Astrocyte of the hippocampus (primary cell): ENCODE results near the gene EIF4E2.

ENCODE experiments used
- DNase-seq: peaks from one replicate; pipeline ENCODE4 v3.0.0; 2011; ENCODE audit warnings: low read depth, low spot score

EIF4E2 gene

DNA sequence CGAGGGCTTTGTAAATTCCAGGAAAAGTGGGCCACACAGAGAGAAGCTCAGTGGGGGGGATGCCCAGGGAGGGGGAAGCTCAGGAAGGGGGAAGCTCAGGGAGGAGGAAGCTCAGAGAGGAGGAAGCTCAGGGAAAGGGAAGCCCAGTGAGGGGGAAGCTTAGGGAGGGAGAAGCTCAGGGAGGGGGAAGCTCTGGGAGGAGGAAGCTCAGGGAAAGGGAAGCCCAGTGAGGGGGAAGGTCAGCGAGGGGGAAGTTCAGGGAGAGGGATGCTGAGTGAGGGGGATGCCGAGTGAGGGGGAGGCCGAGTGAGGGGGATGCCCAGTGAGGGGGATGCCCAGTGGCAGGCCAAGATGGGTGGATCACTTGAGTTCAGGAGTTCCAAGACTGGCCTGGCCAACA is 11.8 kb upstream of the EIF4E2 start:
- no peak for DNase-seq

DNA sequence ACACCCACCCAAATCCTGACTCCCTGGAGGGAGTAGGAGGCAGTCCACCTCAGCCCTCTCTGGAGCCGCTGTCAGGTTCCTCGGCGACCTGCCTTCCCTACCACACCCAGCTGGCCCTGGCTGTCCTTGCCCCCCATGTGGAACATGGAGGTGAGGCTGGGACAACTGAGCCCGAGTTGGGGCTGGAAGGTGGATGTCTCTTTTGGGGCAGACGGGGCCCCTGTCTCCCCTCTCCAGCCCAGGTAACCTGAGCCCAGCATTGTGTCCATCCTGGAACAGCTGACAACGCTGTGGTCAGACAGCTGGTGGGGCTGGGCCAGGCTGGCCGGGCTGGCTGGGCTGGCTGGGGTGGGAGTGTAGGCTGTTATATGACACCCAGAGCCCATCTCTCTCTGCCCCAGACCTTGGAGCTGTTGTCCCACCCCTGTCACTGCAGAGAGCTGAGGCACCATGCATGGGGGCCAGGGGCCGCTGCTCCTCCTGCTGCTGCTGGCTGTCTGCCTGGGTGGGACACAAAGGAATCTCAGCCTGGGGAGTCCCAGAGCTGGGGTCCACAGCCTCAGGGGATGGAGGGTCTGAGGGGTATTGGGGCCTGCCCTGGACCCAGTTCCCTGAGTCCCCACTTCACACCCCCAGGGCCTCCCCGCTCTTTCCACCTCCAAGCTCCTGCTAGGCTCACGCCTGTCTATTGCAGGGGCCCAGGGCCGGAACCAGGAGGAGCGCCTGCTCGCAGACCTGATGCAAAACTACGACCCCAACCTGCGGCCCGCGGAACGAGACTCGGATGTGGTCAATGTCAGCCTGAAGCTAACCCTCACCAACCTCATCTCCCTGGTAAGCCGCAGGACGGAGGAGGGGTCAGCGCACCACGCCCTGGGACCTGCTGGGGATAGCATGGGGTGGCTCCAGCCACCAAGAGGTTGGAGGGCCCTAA is 10.9 kb upstream of the EIF4E2 start, which contains the start of gene CHRNG:
Gene CHRNG, plus strand, starts transcription at position 395 of the 934 bp plus-strand sequence. Its CDS starts 56 bp downstream, at position 451.
- DNase-seq = no peak

GRCh38 chr2:232540441-232541041 is 9.9 kb upstream of the EIF4E2 start:
- DNase-seq = no peak

DNA sequence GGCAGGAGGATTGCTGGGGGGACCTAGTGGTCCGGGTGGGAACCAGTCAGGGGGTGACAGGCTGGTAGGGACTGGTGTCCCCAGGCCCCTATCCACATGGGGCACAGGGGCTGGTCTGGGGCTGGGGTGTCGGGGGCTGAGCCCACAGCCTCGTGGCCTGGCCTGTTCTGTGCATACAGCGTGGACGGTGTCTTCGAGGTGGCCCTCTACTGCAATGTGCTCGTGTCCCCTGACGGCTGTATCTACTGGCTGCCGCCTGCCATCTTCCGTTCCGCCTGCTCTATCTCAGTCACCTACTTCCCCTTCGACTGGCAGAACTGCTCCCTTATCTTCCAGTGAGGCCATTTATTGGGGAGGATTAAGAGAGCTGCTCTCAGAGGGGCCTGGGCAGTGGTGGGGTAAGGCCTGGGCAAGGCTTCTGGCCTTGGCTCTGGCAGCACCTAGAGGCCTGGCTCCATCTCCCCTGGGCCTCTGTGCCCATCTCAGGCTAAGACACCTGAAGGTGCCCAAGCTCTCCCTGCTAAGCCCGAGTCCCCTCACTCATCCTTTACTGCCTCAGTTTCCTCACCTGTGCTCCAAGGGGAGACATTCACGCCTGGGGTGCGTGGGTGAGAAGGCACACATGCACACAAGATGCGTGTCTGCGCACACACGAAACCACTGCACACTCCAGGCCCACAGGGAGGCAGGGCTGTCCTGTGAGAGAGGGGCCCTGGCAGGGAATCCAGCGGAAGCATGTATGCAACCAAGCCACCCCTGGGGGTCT is 9.1 kb upstream of the EIF4E2 start:
- DNase-seq = no peak

DNA sequence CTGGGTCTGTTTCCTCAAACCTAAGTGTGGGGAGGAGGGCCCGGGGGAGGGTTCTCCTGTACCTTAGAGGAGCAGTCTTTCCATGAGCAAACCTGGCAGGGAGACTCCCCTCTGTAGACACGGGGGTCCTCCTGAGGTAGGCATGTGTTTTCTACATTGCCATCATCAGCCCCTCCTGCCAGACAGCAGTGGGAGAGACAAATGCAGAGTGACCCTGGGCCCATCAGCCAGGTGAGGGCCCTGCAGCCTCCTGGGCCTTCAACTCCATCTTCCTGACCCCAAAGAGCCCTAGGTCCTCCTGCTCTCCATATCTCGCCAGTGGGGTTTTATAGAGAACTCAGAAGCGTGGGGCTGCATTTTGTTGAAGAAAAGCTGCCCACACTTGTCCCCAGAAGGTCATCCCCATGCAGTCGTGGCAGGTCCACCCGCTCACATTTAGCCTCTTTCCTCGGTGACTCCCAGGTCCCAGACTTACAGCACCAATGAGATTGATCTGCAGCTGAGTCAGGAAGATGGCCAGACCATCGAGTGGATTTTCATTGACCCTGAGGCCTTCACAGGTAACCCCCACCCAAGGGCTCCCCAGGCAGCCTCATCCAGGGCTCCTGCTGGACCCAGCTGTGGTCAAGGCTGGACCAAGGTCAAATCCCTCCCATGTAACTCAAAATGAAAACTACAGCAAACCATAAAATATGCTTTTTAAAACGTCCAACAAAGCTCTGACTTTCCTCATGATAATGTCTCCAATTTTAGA is 8.4 kb upstream of the EIF4E2 start:
- no peak for DNase-seq

DNA sequence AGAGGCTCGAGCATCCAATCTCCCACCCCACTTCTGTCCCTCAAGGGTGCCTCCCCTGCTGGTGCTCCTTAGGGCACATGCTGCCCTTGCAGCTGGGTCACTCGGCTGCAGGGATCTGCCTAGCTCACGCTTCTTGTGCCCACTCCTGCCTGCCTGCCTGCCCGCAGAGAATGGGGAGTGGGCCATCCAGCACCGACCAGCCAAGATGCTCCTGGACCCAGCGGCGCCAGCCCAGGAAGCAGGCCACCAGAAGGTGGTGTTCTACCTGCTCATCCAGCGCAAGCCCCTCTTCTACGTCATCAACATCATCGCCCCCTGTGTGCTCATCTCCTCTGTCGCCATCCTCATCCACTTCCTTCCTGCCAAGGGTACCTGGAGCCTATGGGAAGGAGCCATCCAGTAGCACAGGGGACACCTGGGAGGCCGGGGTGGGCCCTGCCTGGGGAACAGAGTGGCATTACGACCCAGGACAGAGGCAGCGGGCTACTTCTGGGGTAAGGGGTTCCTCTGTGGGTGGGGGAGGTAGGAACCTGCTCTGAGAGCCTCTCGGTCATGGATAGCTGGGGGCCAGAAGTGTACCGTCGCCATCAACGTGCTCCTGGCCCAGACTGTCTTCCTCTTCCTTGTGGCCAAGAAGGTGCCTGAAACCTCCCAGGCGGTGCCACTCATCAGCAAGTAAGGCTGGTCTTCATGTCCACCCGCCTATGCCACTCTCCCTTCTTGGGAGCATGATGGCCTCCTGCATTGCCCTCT is 7.6 kb upstream of the EIF4E2 start:
- DNase-seq = no peak

GRCh38 chr2:232543491-232543890 is 7.0 kb upstream of the EIF4E2 start:
- DNase-seq = no peak

- DNase-seq = no peak
Measured at GRCh38 chr2:232543928-232544631, 6.4 kb upstream of the EIF4E2 start.

DNA sequence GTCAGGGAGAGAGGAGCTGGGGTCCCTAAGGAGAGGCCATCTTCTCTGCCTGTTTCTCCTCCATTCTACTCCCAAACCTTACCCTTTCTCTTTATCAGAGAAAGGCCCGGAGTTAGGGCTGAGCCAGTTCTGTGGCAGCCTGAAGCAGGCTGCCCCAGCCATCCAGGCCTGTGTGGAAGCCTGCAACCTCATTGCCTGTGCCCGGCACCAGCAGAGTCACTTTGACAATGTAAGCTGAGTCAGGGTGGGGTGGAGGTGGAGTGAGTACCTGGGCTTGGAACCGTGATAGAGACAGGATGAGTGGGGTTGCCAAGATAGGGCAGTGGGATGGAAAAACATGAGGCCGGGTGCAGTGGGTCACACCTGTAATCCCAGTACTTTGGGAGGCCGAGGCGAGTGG is 5.8 kb upstream of the EIF4E2 start:
- no peak for DNase-seq

GRCh38 chr2:232545511-232546375 is 4.7 kb upstream of the EIF4E2 start:
- no peak for DNase-seq

- no peak for DNase-seq
Measured at GRCh38 chr2:232547991-232548390, 2.5 kb upstream of the EIF4E2 start.

DNA sequence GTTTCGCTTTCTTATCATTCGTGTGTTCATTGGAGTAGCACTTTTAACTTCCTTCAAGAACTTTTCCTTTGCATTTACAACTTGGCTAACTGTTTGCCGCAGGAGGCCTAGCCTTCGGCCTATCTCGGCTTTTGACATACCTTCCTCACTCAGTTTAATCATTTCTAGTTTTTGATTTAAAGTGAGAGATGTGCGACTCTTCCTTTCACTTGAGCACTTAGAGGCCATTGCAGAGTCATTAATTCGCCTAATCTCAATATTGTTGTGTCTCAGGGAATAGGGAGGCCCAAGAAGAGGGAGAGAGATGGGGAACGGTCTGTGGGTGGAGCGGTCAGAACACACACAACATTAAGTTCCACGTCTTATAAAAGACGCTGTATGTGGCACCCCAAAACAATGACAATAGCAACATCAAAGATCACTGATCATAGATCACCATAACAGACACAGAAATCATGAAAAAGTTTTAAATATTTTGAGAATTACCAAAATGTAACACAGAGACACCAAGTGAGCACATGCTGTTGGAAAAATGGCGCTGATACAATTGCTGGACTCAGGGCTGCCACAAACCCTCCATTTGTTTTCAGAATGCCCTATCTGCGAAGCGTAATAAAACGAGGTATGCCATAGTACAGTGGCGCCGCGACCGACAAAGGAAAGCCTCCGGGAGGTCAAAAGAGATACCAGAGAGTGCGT is 685 bp upstream of the EIF4E2 start:
- DNase-seq = no peak

DNA sequence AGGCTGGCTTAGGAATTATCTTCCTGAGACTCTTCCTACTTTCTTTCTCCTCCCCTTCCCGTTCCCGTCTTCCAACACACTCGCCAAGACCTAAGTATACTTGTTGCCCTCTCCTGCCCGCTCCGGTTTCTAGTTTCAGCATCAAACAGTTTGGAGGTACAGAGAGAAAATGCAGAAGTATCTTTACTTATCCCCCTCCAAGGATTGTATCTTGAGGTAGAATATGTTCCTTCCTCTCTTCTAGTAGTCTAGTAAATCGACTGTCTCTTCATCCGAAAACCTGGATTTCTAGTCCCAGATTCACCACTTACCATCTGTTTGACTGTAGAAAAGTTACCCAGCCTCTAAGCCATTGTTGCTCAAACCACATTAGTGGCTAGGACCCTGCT is 755 bp downstream of the EIF4E2 start:
- DNase-seq = no peak

GRCh38 chr2:232551776-232552175 is 1.3 kb downstream of the EIF4E2 start:
- no peak for DNase-seq

DNA sequence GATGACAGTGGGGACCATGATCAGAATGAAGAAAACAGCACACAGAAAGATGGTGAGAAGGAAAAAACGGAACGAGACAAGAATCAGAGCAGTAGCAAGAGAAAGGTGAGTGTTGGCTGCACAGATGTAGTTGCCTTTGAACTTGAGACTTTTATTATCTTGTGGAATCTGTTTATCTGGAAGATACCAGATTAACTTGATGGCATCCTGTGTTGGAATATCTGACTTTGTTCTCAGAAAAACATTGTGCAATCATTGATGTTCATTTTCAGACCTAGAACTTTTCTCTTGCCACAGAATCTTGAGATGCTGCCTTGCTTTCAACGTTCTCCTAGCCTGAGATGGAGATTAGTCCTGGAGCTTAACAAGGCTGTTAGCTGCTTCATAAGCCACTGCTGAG is 5.9 kb downstream of the EIF4E2 start:
- no peak for DNase-seq

GRCh38 chr2:232562515-232563151 is 12.1 kb downstream of the EIF4E2 start:
- no peak for DNase-seq

DNA sequence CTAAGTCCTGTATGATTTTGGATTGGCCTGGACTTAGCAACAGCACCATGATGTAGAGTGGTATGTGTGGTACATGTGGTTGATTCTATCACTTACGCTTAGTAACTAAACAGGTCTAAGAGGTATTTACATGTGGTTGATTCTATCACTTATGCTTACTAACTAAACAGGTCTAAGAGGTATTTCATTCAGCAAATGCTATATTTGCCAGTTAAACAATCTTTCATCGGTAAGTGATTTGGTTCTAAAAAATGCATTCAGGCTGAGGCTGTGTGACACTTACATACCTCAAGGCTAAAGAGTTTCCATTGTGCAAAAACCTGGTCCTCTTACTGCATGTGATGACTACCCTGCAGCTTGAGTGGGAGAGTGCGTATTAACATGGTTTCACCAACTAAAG is 13.1 kb downstream of the EIF4E2 start:
- DNase-seq = peak; percentile 53

DNA sequence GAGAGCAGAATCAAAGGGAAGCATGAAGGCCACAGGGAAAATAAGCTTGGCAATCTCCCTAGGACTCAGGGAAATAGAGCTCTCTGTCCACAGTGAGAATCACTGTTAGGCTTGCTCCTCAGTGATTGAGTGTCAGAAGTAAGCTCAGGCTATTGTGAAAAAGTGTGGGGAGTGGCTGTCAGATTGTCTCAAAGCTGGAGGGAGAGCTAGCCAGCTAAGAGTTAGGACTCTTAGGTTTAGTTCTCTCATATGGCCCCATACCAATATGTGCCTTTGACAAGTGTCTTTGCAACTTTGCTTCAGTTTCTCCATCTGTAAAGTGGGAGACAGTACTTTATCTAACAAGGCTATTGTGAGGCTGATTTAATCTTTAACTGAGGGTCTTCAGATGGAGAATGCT is 17.2 kb downstream of the EIF4E2 start:
- no peak for DNase-seq
